Esophagus muscularis mucosa (tissue), 4 donors: ENCODE data around the gene GPT2.

ENCODE experiments used
- CTCF ChIP-seq, 3 experiments: fragments of 200-600 bp in 2 of 3; fragments of 450-650 bp in 1 of 3; sonication (generic) in 2 of 3; IDR thresholded peaks; one replicate each; pipeline ENCODE4 v1.5.1; 2017 to 2019; ENCODE audit warnings: antibody characterized with exemption in 3 of 3, mild to moderate bottlenecking in 2 of 3, moderate library complexity in 1 of 3
- EP300 ChIP-seq: sonication (generic); formaldehyde crosslinking; IDR thresholded peaks from one replicate; pipeline ENCODE4 v1.6.1; 2017; ENCODE audit warnings: antibody characterized with exemption
- POLR2A ChIP-seq: fragments of 450-650 bp; IDR thresholded peaks from one replicate; pipeline ENCODE4 v1.6.1; 2017; ENCODE audit warnings: antibody characterized with exemption, moderate library complexity, mild to moderate bottlenecking, low read depth
- POLR2AphosphoS5 ChIP-seq, 2 donors: sonication (generic); formaldehyde crosslinking; IDR thresholded peaks; one replicate each; pipeline ENCODE4 v1.6.1; 2017; ENCODE audit warnings: antibody characterized with exemption in 2 of 2

- TF ChIP-seq CTCF (IDR thresholded peaks at IDR 0.05): no peak
- TF ChIP-seq POLR2AphosphoS5 (IDR thresholded peaks at IDR 0.05): no peak
- TF ChIP-seq POLR2A: no peak
- TF ChIP-seq EP300: no peak
Measured at GRCh38 chr16:46932802-46933201, 48.6 kb downstream of the GPT2 start.
